OCI-LY1 (cell line): Measurements from ENCODE around the gene ROBO1.

Source experiments
- EZH2 ChIP-seq: fragments of 200-600 bp; sonication (generic), shearing (Covaris generic); IDR thresholded peaks from 2 replicates; pipeline ENCODE4 v1.8.0; 2017; ENCODE audit warnings: borderline replicate concordance, mixed run types, mild to moderate bottlenecking, antibody characterized with exemption, low read length, moderate library complexity, mixed read lengths
- TF ChIP-seq, protein P1 (sequence below): fragments of 200-600 bp; sonication (generic), shearing (Covaris generic); IDR thresholded peaks from 2 replicates; pipeline ENCODE4 v1.5.1; 2017; ENCODE audit warnings: mild to moderate bottlenecking, antibody characterized with exemption, low read length, moderate library complexity, mixed read lengths

DNA sequence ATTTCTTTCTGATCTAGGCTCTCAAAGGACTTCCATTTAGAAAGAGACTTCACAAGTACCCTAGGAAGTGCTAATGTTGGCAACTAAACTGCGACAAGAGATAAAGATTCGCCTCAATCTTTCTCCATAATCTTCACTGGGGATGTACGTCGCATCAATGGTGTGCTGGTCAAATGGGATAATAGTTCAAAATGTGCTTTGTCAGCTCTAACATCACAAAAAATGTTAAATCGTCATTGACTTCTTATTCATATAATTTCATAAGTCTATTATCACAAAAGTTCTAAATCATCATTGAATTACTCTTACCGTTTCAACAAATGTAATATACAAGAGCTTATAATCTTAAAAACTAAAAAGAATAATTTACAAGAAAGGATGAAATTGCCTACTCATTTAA, 727.7 kb downstream of the ROBO1 start:
- TF ChIP-seq, protein P1, sequence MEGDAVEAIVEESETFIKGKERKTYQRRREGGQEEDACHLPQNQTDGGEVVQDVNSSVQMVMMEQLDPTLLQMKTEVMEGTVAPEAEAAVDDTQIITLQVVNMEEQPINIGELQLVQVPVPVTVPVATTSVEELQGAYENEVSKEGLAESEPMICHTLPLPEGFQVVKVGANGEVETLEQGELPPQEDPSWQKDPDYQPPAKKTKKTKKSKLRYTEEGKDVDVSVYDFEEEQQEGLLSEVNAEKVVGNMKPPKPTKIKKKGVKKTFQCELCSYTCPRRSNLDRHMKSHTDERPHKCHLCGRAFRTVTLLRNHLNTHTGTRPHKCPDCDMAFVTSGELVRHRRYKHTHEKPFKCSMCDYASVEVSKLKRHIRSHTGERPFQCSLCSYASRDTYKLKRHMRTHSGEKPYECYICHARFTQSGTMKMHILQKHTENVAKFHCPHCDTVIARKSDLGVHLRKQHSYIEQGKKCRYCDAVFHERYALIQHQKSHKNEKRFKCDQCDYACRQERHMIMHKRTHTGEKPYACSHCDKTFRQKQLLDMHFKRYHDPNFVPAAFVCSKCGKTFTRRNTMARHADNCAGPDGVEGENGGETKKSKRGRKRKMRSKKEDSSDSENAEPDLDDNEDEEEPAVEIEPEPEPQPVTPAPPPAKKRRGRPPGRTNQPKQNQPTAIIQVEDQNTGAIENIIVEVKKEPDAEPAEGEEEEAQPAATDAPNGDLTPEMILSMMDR, result no peak
- no peak for TF ChIP-seq EZH2
